Measurements from ENCODE around the gene LTB.

DNA sequence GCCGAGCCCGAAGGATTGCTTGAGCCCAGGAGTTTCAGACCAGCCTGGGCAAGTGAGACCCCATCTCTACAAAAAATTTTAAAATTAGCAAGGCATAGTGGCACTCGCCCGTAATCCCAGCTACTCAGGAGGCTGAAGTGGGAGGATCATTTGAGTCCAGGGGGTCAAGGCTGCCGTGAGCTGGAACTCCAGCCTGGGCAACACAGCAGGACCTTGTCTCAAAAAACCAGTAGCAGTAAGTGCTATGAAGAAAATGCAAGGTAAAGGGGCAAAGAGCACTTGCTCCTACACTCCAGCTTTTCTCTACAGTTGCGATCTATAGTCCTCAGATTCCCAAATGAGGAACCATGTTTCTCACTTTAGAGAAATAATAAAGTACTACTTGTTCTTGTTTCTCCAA lies 38.6 kb downstream of the LTB start:
- TF ChIP-seq YY1 (IDR thresholded peaks at IDR 0.05; ENCODE audit: insufficient read depth, insufficient read length) (no peak), SUZ12 (IDR thresholded peaks at IDR 0.05; ENCODE audit: extremely low read depth, insufficient read depth, insufficient read length) (no peak), ZNF274 (IDR thresholded peaks at IDR 0.05; ENCODE audit: low read depth, low read length) (no peak)
